AG09309 (cell line): ENCODE measurements around the gene TMEM62.
A peak's percentile ranks its signal among the peaks of the same experiment; 100 is the strongest.

Experiments used
- DNase-seq: peaks from one replicate; pipeline ENCODE4 v3.0.0-alpha.2; 2010; ENCODE audit warnings: low read depth
- H3K4me3 ChIP-seq: 2 replicates; pipeline ENCODE4 v1.5.1; 2011; ENCODE audit warnings: mild to moderate bottlenecking, low read depth, low read length, moderate library complexity; ENCODE audit not compliant: control insufficient read depth
- TF ChIP-seq, protein P1 (sequence below): IDR thresholded peaks from 2 replicates; pipeline ENCODE4 v1.5.1; 2011; ENCODE audit warnings: mild to moderate bottlenecking, low read depth, low read length, inconsistent platforms; ENCODE audit not compliant: insufficient read depth, control insufficient read depth; ENCODE audit errors: missing control alignments

The TMEM62 gene

DNA sequence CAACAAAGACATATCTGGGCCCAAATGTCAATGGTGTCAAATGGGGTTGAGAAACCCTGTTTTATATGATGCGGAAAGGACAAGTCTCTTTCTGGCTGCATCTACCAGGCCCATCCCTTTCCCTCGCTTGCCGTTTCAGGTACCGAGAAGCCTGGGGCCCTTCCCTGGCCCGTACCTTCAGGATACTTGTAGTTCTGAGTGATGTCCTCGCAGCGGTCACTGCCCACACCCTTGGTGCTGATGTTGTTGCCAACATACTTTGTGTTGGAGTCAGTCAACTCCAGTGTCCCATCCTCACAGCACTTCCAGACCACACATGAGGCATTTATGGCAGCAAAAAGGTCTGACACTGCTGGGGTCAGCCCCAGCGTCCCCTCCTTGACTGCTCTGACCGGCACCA lies 73.6 kb downstream of the TMEM62 start:
- H3K4me3 ChIP-seq = no peak overlapping the region
- DNase-seq = no peak
- TF ChIP-seq, protein P1, sequence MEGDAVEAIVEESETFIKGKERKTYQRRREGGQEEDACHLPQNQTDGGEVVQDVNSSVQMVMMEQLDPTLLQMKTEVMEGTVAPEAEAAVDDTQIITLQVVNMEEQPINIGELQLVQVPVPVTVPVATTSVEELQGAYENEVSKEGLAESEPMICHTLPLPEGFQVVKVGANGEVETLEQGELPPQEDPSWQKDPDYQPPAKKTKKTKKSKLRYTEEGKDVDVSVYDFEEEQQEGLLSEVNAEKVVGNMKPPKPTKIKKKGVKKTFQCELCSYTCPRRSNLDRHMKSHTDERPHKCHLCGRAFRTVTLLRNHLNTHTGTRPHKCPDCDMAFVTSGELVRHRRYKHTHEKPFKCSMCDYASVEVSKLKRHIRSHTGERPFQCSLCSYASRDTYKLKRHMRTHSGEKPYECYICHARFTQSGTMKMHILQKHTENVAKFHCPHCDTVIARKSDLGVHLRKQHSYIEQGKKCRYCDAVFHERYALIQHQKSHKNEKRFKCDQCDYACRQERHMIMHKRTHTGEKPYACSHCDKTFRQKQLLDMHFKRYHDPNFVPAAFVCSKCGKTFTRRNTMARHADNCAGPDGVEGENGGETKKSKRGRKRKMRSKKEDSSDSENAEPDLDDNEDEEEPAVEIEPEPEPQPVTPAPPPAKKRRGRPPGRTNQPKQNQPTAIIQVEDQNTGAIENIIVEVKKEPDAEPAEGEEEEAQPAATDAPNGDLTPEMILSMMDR = no peak

DNA sequence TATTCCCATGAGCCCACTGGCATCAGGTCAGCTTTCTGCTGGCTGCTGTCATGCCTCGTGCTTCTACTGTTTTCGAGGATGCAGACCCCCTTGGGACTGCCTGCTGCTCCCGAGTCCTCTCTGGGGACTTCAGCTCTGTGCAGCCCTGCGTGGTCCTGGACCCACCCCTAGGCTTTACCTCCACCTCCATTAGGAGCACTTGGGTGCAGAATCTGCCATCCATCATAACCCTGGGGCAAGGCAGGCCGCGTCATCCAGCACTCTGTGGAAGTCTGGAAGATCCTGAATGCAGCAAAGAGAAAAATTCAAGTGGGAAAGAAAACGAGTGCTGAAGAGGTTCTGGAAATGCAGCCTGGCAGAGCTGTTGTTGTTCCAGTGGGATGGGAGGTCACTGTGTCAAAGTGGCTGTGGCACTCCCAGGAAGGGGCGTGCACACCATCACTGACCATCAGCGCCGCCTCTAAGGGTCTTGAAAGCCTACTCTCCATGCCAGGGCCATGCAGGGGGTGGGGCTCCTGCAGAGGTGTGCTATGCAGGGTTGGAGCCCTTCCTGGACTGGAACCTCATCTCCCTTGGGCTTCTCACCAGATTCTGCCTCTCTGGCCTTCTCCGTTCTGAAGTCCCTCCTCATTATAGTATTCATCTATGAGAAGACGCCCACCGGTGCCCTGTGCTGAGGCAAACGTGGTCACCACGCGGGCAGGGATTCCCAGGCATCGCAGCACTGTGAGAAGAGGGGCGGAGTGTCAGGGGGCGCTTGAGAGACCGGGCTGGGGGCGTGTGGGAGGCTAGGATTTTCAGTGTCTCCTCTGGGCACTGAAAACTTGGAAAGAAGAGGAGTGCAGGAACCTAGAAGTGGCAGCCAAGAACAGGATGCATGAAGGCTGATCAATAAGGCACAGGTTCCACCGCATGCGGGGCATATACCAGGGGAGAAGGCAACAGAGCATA lies 74.9 kb downstream of the TMEM62 start:
- TF ChIP-seq, protein P1 = no peak
- H3K4me3 ChIP-seq = no peak overlapping the region
- DNase-seq = no peak

DNA sequence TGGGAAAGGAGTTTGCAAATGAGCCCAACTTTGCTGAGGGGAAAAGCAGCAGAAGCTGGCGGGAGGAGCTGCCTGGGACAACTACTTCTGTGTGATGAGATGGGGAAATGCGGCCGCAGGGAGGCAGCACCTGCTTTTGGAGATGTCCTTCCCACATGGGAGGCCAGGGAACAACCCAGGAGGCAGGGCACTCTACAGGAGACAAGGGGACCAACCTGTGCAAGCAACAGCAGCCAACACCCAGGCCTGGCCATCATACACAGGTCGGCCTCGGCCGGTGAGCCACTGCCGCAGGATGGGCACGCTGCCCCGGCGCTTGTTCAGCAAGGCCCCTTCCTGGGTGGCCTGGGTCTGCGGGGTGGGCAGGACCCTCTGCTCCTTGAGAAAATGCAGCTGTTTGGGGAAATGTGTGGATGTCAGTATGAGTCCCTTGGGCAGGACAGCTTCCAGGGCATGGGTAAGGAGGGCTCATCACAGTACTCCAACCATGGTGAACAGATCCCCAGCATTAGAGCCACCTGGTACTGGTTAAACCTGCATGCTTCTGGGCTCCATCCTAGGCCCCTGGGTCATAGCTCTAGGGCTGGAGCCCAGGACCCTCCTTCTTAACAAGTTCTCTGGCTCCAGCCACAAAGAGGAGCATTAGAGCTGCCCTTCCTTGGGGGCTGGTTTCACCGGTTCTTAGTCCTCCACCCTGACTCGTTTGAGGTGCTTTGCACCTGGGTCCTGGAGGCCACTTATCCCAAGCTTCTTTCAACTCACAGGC lies 75.9 kb downstream of the TMEM62 start:
- TF ChIP-seq, protein P1 = peak; percentile 29
- no peak overlapping the region for H3K4me3 ChIP-seq
- no peak for DNase-seq

DNA sequence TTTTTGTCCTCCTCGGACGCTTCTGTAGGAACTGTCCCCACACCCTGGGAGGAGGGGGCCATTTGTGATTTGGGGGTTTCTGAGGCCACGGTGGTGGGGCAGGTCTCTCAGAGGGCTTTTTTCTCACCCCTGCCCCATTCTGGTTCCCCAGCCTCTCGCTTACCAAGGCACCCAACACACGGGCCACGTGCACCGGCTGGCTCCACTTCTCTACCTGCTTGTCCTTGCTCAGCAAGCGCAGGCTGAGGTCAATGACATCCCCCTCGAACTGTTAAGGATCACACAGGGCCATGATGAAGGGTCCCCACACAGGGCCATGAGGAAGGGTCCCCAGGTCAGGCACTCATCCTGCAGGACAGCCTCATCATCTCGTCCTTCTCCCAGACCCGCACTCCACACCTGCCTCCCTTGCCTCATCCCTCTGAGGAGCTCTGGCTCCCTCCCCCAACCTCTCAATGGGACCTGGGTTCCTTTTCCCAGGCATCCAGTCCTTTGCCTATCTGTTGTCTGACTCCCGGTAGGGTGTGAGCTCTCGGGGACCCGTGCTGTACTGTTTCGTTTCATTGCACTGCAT lies 76.9 kb downstream of the TMEM62 start:
- TF ChIP-seq, protein P1 = no peak
- no peak for DNase-seq

DNA sequence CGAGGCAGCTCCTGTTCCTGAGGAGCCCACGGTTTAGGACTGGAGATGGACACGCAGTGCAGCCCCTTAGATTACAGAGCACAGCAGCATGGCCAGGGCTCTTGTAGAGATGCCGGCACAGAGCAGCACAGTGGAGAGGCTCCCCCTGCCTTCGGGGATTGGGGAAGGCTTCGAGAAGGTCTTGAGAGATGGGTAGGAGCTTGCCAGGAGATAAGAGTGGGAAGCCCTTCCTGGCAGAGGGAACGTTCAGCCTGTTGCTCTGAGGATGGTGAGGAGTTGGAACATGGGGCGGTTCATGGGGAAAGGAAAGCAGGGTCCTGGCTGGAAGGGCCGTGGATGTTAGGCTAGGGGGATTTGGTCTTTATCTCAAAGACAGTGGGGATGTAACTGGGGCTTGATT lies 77.4 kb downstream of the TMEM62 start:
- TF ChIP-seq, protein P1 = no peak
- no peak overlapping the region for H3K4me3 ChIP-seq
- no peak for DNase-seq

More for the DNA sequence above, 76.9 kb downstream of the TMEM62 start:
- no peak overlapping the region for H3K4me3 ChIP-seq

DNA sequence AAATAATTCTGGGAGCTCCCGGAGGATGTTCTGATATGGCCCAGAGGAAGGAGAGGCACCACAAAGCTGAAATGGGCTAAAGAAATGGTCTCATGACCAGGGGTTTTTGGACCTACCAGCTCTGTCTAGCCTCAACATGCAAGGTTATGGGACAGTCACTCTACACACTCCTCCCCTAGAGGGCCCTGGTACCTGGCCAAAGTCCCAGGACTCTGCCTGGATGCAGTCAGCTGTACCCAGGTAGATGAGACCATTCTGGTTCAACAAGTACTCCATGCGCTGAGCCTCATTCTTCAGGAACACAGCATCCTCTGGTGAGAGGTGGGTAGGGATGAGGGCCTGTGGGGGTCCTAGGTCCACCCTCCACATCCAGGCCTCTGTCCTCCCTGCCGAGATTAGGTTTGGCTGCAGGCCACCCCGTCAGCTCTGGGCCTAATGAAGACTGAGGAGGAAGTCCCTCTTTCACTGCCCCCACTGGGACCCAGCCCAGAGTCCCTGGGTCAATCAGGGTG lies 77.9 kb downstream of the TMEM62 start:
- H3K4me3 ChIP-seq = no peak overlapping the region
- TF ChIP-seq, protein P1 = no peak
- no peak for DNase-seq
